Neuron (in vitro differentiated cells): ENCODE data around the gene TENM4.

Experiments
- H2AFZ ChIP-seq: one replicate; pipeline ENCODE4 v1.6.1; 2013; ENCODE audit warnings: low read depth, mild to moderate bottlenecking, inconsistent platforms, low read length, moderate library complexity
- H3K27me3 ChIP-seq: one replicate; pipeline ENCODE4 v1.6.1; 2013; ENCODE audit warnings: low read length; ENCODE audit not compliant: insufficient read depth
- H3K36me3 ChIP-seq: one replicate; pipeline ENCODE4 v1.6.1; 2013; ENCODE audit warnings: low read length; ENCODE audit not compliant: insufficient read depth
- H3K4me1 ChIP-seq: one replicate; pipeline ENCODE4 v1.6.1; 2013; ENCODE audit warnings: low read length; ENCODE audit not compliant: insufficient read depth
- H3K4me3 ChIP-seq: 2 replicates; pipeline ENCODE4 v1.5.1; 2013; ENCODE audit warnings: mild to moderate bottlenecking, low read length, moderate library complexity
- H3K9me3 ChIP-seq: one replicate; pipeline ENCODE4 v1.6.1; 2013; ENCODE audit warnings: low read length

TENM4 gene

DNA sequence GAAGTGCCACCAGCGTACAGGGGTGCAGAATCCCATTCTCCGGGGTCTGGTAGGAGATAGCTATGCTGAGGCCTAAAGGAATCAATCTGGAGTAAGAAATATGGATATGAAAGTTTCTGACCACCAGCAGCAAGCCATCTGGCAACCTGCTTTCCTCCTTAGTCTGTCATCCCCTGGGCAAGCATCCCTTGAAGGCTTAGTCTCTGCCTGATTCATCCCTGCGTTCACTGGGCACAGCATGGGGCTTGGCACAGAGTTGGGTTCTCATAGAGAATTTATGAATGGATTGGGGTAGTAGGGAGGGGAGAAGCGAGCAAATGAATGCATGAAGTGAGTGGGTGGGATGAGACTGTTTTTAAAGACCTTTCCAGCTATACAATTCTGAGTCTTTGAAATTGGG, 780.4 kb downstream of the TENM4 start:
- peaks cover 4% of the 10 kb centered on the region for H3K9me3 ChIP-seq
- H3K4me1 ChIP-seq = no peaks in the 10 kb centered on the region
- H3K27me3 ChIP-seq = no peaks in the 10 kb centered on the region
- peaks cover 30% of the 10 kb centered on the region for H3K36me3 ChIP-seq
- no peak overlapping the region for H2AFZ ChIP-seq
- H3K4me3 ChIP-seq = no peak overlapping the region

DNA sequence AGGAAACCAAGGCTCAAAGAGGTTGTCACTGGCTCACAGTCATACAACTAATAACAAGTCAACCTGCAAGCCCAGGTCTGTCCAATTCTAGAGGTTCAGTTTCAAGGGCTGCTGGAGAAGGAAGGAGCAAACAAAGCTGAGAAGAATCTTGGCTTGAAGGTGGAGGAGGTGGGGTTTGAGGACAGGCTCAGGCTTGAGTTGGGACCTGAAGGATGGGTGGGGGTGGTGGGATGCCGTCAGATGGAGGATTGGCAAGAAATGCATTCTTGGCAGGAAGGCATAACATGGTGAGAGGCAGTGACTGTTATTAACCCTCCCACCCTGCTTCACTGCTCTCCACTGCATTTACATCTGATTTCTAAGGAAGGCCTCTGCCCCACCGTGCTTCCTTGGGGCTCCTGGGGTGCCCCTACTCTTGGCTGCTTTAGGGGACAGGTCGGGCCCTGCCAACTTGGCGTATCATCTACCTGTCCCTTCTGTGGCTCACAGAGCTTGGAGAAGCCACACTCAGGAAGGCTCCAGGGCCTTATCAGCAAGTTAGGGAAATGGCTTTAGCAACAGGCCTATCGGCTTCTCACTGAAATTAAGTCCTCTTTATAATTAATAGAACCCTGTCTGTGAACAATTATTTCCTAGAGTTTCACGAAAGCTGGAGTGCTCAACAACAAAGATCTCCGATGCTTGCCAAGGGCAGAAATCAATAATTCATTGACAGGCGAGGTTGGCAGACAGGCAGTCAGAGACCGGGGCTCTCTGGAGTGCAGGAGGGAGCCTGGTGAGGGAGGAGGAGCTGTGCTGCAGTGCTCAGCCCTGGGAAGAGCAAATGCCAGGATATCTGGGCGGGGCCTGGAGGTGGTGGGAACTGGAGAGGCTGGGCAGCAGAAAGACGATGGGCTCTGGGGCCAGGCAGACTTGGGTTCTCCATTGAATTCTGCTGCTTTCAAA, 781.2 kb downstream of the TENM4 start:
- Histone ChIP-seq H3K36me3 (peaks cover 30% of the 10 kb centered on the region), H3K4me3 (no peak overlapping the region), H2AFZ (no peak overlapping the region), H3K4me1 (no peaks in the 10 kb centered on the region), H3K27me3 (no peaks in the 10 kb centered on the region), H3K9me3 (peaks cover 4% of the 10 kb centered on the region)

DNA sequence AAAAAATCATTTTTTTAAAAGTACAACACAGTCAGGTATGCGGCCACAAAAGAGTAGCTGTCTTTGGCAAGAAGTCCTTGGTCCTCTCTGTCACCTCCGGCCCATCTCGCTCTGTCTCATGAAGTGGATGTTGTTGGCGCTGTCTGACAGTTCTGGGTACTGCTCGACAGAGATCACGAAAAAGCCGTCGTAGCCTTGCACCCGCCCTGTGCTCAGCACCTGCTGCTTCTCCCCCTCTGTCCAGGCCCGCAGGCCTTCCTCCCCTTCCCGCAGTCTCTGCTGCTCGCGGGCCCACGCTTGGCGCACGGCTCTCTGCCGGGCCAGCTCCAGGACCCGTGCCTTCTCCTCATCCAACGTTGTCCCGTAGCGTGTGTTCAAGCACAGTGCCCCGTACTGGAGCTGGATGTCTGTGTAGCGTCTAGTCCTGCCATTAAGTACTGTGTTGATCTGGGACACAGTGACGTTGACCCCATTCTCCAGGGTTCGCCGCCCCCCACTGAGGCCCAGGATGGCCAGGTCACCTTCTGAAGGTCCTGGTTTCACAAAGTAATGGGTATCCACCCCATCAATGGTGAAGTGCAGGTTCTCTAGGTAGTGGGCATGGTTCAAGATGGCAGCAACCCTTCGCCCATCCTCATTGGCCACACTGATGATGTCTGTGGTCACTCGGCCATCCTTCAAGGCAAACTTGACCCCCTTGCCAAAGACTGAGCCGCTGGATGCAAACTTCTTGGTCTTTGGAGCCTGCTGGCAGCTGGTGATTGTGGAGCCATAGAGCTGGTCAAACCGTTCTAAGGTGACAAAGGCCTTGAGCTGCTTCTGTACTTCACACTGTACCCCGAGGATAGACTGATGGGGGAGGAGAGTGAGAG, 782.6 kb downstream of the TENM4 start:
- Histone ChIP-seq H3K4me3 (no peak overlapping the region), H3K27me3 (no peaks in the 10 kb centered on the region), H2AFZ (no peak overlapping the region), H3K36me3 (peaks cover 30% of the 10 kb centered on the region), H3K9me3 (peaks cover 4% of the 10 kb centered on the region), H3K4me1 (no peaks in the 10 kb centered on the region)

DNA sequence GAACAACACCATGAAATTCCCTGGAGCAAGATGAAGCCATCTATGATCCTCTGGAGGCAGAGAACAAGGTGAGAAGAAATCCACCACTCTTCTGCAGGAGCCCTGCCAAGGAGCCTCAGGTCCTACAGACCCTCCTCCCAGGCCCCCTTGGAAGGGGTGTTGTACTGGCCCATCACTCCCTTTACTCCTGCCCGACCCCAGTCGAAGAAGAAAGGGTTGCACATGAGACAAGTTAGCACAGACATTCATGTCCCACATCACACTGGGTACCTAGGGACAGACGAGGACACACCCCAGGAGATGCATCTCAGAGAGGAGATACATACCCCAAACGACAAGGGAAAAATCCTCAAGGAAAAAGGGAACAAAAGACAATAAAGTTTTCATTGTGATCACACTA, 783.4 kb downstream of the TENM4 start:
- no peak overlapping the region for H2AFZ ChIP-seq
- no peak overlapping the region for H3K4me3 ChIP-seq
- no peaks in the 10 kb centered on the region for H3K27me3 ChIP-seq
- H3K4me1 ChIP-seq = no peaks in the 10 kb centered on the region
- peaks cover 4% of the 10 kb centered on the region for H3K9me3 ChIP-seq
- peaks cover 30% of the 10 kb centered on the region for H3K36me3 ChIP-seq

DNA sequence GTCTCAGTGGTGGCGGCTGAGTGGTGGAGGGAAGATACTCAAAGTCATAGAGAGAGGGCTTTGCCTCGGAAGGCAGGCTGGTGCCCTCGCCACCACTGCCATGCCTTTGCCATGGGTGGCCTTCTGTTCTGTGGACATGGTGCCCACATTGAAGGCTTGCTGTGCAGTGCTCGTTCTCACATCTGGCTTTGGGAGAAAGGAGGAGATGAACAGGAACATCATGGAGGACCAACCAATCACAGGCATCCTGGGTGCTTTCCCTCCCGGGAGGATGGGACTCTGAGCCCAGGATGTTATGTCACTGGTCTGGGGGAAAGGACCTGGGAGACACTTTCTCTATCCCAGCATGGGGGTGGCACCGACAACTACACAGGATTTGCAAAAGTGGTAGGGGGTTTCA, 783.8 kb downstream of the TENM4 start:
- Histone ChIP-seq H3K4me3 (no peak overlapping the region), H3K27me3 (no peaks in the 10 kb centered on the region), H3K9me3 (peaks cover 4% of the 10 kb centered on the region), H3K4me1 (no peaks in the 10 kb centered on the region), H3K36me3 (peaks cover 30% of the 10 kb centered on the region), H2AFZ (no peak overlapping the region)

DNA sequence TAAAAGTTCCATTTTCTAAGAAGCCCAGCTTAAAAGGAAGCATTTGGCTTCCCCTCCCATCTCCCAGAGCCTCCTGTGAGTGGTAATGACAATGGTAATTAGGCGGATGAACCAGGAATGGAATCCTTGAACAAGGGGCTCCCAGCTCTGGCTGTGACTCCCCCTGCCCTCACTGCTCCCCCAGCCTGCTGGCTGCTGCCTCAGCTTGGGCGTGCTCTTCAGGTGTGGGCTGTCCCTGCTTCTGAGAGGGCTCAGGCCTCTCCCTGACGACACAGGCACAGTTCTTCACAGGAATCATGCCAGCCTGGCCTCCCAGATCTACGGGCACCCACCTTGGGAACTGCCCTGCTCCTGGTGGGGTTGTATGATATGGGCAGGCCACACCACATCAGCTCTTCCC, 784.5 kb downstream of the TENM4 start:
- H3K9me3 ChIP-seq = peaks cover 4% of the 10 kb centered on the region
- H3K4me3 ChIP-seq = no peak overlapping the region
- no peaks in the 10 kb centered on the region for H3K4me1 ChIP-seq
- no peak overlapping the region for H2AFZ ChIP-seq
- no peaks in the 10 kb centered on the region for H3K27me3 ChIP-seq
- H3K36me3 ChIP-seq = peaks cover 24% of the 10 kb centered on the region

DNA sequence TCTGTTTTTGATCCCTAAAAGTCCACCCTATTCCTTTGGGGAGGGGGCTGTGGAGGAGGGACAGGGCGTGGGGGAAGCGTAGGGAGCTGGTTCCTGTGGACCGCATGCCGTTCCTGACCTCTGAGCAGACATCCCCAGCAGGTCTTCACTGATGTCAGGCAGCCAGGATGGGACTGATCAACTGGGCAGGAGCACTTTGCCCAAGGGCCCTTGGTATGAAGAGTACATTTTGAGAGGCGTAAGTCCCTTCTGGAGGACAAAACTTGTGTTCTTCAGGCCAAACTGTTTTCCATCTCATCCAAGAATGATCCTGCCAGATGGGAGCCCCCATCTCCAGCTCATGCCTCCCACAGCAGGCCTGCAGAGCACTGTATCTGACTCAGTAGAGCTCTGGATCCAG, 785.3 kb downstream of the TENM4 start:
- H3K9me3 ChIP-seq = peaks cover 4% of the 10 kb centered on the region
- no peak overlapping the region for H3K4me3 ChIP-seq
- H3K27me3 ChIP-seq = no peaks in the 10 kb centered on the region
- H2AFZ ChIP-seq = no peak overlapping the region
- peaks cover 18% of the 10 kb centered on the region for H3K36me3 ChIP-seq
- H3K4me1 ChIP-seq = no peaks in the 10 kb centered on the region

DNA sequence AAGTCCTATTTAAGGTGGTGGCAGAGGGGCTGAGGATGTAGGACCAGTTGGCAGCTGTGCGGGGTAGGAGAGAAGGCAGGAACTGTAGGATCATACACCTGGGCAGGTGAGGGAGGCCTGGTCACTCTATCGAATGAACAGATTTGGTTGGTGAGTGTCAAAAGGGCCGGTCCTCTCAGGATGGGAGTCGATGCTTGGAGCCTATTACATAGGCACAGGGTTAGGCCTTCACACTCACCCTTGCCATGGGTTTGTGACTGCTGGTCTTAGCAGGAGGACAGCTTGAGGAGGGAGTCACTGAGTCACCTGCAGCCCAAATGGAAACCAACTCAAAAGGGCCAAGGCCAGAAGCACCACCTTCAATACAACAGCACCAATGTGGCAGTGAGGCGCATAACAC, 786.0 kb downstream of the TENM4 start:
- H3K4me1 ChIP-seq = no peaks in the 10 kb centered on the region
- no peak overlapping the region for H3K4me3 ChIP-seq
- peaks cover 4% of the 10 kb centered on the region for H3K9me3 ChIP-seq
- H2AFZ ChIP-seq = no peak overlapping the region
- H3K27me3 ChIP-seq = no peaks in the 10 kb centered on the region
- H3K36me3 ChIP-seq = peaks cover 18% of the 10 kb centered on the region

DNA sequence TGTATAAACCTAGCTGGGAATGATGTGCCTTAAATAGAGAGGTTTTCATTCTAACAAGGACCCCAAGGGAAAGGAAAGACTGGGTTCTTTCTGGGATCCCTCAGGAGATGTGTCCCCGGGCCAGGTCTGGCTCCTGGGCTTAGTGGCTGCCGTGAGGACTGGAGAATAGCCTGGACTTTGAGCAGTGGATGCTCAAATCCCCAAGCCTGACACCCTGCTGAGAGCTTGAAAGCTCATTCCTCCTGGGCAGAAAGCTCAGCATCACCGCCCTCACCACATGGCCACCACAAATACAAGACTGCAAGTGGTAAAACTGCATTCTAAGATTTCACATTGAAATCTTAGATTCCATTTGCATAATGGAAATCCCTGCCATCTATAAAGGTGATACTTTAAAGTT, 786.8 kb downstream of the TENM4 start:
- Histone ChIP-seq H3K36me3 (peaks cover 15% of the 10 kb centered on the region), H3K9me3 (peaks cover 4% of the 10 kb centered on the region), H3K4me3 (no peak overlapping the region), H3K27me3 (no peaks in the 10 kb centered on the region), H3K4me1 (no peaks in the 10 kb centered on the region), H2AFZ (no peak overlapping the region)

DNA sequence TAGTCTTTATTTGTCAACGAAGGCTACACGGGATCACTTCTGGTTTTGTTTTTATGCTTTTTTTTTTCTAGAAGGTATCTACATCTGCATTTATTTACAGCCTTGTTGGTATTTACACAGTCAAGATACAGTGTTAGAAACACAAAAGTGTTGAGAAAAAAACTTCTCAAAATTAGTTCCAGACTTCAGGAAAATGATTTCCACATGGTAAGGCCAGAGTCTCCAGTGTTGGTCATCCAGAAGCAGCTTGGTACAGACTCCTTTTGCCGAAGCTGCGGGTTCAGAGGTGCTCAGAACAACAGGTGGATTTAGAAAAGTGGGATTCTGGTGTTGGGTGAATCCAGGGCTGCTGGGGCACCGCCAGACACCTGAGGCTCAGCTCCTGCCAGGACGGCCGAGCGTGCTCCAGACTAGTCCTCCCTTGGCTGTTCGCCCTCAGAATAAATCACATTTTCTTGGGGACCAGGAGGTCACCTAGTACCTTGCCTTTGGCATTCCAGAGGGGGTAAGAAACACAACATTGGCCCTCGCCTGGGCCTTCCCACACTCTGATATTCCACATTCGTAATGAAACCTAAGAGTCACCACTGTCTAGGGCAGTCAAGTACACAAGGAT, 787.4 kb downstream of the TENM4 start:
- Histone ChIP-seq H3K27me3 (no peaks in the 10 kb centered on the region), H3K4me3 (no peak overlapping the region), H3K9me3 (peaks cover 1% of the 10 kb centered on the region), H3K4me1 (no peaks in the 10 kb centered on the region), H3K36me3 (peaks cover 9% of the 10 kb centered on the region), H2AFZ (no peak overlapping the region)

DNA sequence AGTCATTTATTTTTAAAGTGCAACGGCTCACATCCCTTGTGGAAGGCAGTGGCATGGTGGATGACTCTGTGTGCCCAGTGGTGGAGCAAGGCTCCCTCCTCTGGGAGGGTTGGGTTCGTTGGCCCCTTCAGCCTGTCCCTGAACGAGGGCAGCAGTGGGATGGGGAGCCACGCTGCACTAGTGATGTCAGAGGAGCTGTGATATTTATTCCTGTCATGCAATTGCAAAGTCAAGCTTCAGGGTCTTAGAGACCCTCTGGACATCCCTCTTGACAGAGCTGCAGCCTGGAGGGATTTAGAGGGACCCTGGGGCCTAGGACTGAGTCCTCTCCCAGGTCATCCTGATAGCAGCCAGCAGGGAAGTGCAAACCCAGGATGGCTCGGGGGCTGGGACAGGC, 788.0 kb downstream of the TENM4 start:
- Histone ChIP-seq H3K9me3 (no peaks in the 10 kb centered on the region), H3K36me3 (peaks cover 3% of the 10 kb centered on the region), H3K4me3 (no peak overlapping the region), H3K27me3 (no peaks in the 10 kb centered on the region), H3K4me1 (no peaks in the 10 kb centered on the region), H2AFZ (no peak overlapping the region)

DNA sequence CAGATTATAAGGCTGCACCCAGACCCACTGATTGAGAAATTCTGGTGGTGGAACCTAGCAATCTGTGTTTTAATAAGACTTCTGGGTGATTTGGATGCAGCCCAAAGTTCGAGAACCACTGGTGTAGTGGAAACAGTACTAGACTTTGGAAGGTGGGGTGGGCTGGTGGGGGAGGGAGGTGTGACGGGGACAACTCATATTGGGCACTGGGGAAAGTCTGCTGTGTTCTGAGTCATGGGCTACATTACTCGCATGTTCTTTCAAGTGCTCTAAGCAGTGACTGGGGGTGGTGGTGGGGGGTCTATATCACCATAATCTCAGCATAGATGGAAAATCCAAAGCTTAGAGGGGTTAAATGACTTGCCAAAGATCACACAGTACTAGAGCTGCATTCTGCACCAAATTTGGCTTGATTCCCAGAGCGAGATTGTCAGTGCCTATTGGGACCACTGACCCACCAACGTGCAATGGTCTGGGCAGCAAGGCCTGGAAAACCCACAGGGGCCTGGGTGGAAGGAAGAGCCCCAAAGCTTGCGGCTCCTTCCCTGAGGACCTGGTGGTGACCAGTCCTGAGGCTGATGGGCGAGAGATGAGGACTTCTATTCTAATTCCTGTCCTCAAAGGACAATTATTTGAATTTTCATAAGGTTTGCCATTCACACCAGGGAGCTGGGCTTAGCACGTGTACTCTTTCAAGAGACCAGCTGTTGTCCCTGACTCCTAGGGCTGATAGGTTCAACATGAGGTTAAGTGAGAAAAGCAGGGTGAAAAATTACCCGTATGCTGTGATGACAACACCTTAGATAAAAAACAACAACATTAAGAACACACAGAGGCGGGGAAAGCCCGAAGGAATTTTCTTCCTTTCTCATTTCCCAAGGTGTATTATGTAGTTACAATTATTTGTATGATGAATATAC, 788.6 kb downstream of the TENM4 start:
- H3K4me1 ChIP-seq = no peaks in the 10 kb centered on the region
- H3K36me3 ChIP-seq = peaks cover 3% of the 10 kb centered on the region
- H3K9me3 ChIP-seq = no peaks in the 10 kb centered on the region
- H2AFZ ChIP-seq = no peak overlapping the region
- H3K4me3 ChIP-seq = no peak overlapping the region
- no peaks in the 10 kb centered on the region for H3K27me3 ChIP-seq
